PFSK-1 (cell line): ENCODE measurements around the gene C19orf81.

Source experiments
- FOXP2 ChIP-seq: optimal IDR thresholded peaks from 2 replicates; pipeline ENCODE3; 2011; ENCODE audit warnings: borderline replicate concordance, control low read depth, inconsistent platforms; ENCODE audit not compliant: insufficient read depth; ENCODE audit errors: extremely low read length, extremely low read depth
- POLR2AphosphoS5 ChIP-seq: IDR thresholded peaks from 2 replicates; pipeline ENCODE4 v1.6.1; 2012; ENCODE audit warnings: low read depth, mild to moderate bottlenecking, control low read depth, low read length, moderate library complexity
- SIN3A ChIP-seq: IDR thresholded peaks from 2 replicates; pipeline ENCODE4 v1.6.1; 2012; ENCODE audit warnings: mild to moderate bottlenecking, low read length, moderate library complexity, borderline replicate concordance; ENCODE audit not compliant: insufficient read depth
- TAF1 ChIP-seq: IDR thresholded peaks from 2 replicates; pipeline ENCODE4 v1.6.1; 2012; ENCODE audit warnings: low read length, control low read depth, borderline replicate concordance; ENCODE audit not compliant: insufficient read depth
- TF ChIP-seq, protein P1 (sequence below), 2 experiments: IDR thresholded peaks; 2 replicates each; pipeline versions ENCODE4 v1.6.1 to v1.8.0; 2011 to 2012; ENCODE audit warnings: low read depth in 2 of 2, low read length in 2 of 2, control low read depth in 1 of 2, inconsistent platforms in 1 of 2, mild to moderate bottlenecking in 1 of 2, moderate library complexity in 1 of 2; ENCODE audit not compliant: insufficient read depth in 1 of 2

Gene C19orf81

DNA sequence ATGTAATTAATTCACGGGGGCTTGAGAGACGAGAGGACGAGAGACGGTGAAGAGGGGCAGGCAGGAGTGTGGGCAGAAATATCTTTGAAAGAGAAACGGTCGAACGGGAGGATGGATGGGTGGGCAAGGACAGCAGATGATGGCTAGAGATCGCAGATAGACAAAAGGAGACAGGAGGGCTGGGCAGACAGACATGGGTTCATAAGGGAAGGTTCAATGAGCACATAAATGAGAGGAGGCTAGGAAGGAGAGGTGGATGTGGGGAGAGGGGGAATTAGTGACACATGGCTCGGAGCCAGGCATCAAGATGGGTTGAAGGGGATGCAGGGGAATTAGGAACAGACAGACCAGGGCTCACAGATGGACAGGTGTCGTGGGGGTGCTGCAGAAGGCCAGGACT lies 10.6 kb upstream of the C19orf81 start:
- no peak for TF ChIP-seq SIN3A
- TF ChIP-seq TAF1, result no peak
- TF ChIP-seq FOXP2, result no peak
- no peak for TF ChIP-seq POLR2AphosphoS5
- TF ChIP-seq, protein P1, sequence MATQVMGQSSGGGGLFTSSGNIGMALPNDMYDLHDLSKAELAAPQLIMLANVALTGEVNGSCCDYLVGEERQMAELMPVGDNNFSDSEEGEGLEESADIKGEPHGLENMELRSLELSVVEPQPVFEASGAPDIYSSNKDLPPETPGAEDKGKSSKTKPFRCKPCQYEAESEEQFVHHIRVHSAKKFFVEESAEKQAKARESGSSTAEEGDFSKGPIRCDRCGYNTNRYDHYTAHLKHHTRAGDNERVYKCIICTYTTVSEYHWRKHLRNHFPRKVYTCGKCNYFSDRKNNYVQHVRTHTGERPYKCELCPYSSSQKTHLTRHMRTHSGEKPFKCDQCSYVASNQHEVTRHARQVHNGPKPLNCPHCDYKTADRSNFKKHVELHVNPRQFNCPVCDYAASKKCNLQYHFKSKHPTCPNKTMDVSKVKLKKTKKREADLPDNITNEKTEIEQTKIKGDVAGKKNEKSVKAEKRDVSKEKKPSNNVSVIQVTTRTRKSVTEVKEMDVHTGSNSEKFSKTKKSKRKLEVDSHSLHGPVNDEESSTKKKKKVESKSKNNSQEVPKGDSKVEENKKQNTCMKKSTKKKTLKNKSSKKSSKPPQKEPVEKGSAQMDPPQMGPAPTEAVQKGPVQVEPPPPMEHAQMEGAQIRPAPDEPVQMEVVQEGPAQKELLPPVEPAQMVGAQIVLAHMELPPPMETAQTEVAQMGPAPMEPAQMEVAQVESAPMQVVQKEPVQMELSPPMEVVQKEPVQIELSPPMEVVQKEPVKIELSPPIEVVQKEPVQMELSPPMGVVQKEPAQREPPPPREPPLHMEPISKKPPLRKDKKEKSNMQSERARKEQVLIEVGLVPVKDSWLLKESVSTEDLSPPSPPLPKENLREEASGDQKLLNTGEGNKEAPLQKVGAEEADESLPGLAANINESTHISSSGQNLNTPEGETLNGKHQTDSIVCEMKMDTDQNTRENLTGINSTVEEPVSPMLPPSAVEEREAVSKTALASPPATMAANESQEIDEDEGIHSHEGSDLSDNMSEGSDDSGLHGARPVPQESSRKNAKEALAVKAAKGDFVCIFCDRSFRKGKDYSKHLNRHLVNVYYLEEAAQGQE (IDR thresholded peaks at IDR 0.05; ENCODE audit: insufficient read depth in 1 of 2, low read depth in 2 of 2, low read length in 2 of 2), result no peak

DNA sequence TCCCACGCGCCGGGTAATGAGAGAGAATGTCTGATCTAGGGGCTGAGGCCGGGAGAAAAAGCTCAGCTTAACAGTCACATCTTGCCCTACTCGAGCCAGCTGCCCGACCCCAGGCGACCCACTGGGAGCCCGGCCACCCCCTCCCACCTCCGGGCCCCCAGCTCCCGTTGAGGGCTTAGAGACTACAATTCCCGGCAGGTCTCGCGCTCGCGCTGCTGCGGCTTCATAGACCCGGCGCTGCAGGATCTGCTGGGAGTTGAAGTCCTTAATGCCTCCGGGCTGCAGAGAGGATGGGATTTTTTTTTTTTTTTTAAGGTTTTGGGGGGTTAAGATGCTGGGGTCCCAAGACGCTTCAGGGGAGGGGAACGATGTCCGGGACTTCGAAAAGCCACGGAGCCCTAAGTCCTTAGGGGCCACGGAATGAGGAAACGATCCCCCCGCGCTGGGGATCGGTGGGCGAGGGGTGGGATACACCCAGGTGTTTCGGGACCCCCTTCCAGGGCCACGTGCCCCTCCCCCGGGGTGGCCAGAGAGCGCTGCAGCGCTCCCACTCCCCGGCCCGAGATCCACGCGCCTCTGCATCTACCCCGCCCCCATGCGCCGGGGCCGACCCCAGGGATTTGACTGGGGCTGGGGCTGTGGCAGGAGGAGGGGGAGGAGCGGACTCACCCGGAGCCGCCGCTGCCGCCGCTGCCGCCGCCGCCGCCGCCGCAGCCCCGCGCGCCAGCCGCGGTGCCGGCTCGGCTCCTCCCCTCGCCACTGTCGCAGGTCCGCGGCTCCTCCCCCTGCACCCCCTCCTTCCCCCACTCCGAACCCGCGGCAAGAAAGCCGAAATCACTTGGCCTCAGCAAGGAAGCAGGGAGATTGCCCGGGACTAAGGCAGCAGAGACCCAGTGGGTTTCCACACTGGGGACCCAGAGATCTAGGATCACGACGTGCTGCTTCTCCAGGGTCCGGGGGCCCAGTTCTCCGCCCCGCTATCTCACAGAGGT lies 9.8 kb upstream of the C19orf81 start, which contains the start of gene SYT3:
Gene SYT3, minus strand, starts transcription at position 761 of the 992 bp plus-strand sequence. CDS start 2,470 bp downstream, outside the sequence.
- TF ChIP-seq FOXP2 (no peak), TAF1 (no peak), SIN3A (no peak), POLR2AphosphoS5 (no peak)
- TF ChIP-seq, protein P1 (IDR thresholded peaks at IDR 0.05; ENCODE audit: insufficient read depth in 1 of 2, low read depth in 2 of 2, low read length in 2 of 2), result no peak

DNA sequence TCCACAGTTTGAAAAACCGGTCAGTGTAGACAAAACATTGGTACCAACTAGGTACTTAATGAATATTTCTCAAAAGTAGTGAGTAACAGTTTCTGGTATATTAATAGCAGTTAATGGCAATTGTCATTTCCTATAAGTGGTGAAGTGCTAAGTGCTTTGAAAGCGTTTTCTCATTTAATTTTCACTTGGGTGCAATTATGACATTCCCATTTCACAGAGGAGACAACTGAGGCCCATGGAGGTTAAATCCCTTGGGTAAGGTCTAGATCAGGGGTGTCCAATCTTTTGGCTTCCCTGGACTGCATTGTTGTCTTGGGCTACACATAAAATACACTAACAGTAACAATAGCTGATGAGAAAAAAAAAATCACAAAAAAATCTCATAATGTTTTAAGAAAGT lies 8.9 kb upstream of the C19orf81 start:
- TF ChIP-seq, protein P1 (IDR thresholded peaks at IDR 0.05; ENCODE audit: insufficient read depth in 1 of 2, low read depth in 2 of 2, low read length in 2 of 2), result no peak
- TF ChIP-seq SIN3A, result no peak
- no peak for TF ChIP-seq POLR2AphosphoS5
- no peak for TF ChIP-seq TAF1
- TF ChIP-seq FOXP2, result no peak

DNA sequence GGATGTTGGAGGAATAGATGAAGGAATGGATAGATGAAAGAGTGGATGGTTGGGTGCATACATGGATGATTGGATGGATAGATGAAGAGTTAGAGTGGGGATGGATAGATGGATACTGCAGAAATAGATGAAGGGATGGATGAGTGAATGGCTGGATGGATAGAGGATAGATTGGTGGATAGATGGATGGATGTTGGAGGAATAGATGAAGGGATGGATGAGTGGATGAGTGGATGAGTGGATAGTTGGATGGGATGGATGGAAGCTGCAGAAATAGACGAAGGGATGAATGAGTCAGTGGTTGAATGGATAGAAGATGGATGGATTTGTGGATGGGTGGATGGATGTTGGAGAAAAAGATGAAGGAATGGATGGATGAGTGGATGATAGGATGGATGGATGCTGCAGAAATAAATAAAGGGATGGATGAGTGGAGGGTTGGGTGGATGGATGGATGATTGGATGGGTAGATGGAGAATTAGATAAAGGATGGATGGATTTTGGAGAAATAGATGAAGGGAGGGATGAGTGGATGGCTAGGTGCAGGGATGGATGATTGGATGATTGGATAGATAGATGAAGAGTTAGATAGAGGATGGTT lies 4.8 kb upstream of the C19orf81 start:
- no peak for TF ChIP-seq POLR2AphosphoS5
- TF ChIP-seq, protein P1 (IDR thresholded peaks at IDR 0.05; ENCODE audit: insufficient read depth in 1 of 2, low read depth in 2 of 2, low read length in 2 of 2), result no peak
- TF ChIP-seq SIN3A, result no peak
- TF ChIP-seq FOXP2, result no peak
- TF ChIP-seq TAF1, result no peak
